ENCODE results near the gene CERT1.

DNA sequence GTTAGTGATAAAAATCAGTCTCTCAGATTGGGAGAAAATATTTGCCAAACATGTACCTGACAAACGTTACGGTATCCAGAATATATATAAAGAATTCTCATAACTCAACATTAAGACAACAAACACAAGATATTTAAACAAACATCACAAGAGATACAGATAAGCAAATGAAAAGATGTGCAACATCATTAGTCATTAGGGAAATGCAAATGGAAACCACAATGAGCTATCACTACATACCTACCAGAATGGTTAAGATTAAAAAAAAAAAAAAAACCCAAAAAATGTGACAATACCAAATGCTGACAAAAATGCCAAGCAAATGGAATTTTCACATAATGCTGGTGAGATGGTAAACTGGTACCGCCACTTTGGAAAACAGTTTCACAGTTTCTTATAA lies 15.4 kb downstream of the CERT1 start:
- TF ChIP-seq POLR2A (IDR thresholded peaks at IDR 0.05; ENCODE audit: low read depth) (no peak), POLR2AphosphoS5 (IDR thresholded peaks at IDR 0.05) (no peak)
- TF ChIP-seq, protein P1, sequence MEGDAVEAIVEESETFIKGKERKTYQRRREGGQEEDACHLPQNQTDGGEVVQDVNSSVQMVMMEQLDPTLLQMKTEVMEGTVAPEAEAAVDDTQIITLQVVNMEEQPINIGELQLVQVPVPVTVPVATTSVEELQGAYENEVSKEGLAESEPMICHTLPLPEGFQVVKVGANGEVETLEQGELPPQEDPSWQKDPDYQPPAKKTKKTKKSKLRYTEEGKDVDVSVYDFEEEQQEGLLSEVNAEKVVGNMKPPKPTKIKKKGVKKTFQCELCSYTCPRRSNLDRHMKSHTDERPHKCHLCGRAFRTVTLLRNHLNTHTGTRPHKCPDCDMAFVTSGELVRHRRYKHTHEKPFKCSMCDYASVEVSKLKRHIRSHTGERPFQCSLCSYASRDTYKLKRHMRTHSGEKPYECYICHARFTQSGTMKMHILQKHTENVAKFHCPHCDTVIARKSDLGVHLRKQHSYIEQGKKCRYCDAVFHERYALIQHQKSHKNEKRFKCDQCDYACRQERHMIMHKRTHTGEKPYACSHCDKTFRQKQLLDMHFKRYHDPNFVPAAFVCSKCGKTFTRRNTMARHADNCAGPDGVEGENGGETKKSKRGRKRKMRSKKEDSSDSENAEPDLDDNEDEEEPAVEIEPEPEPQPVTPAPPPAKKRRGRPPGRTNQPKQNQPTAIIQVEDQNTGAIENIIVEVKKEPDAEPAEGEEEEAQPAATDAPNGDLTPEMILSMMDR (IDR thresholded peaks at IDR 0.05): no peak

All from esophagus muscularis mucosa (tissue), 3 donors.